ENCODE results near the gene PCDHB12.
"Not testable (repeated sequence)": the region's sequence is repeated elsewhere in the genome, so short reads cannot be mapped to it uniquely, and the experiment has no call there.

Gene PCDHB12

DNA sequence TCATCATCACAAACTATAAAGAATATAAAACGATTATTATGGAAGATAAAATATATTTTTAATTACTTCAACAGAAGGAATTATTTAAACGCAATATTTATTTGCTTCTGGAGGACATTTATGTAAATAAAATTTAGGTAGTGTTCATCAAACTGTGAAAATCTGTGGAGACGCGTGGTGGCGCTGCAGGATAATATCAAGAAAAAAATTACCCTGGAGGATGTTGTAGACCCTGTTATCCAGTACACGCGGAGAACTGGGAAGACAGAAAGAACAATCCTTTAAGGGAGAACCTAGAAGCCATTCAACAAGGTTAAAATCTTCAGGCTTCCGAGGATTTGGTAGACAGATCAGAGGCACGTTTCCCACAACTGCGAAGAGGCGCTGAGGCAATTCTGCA lies at the start of gene PCDHB12:
TSS of gene PCDHB12 (plus strand) at position 242 of the 400 bp plus-strand sequence. CDS start 189 bp downstream, outside the sequence.
- DNase-seq (ENCODE audit: low read depth in 2 of 2) = no peak

DNA sequence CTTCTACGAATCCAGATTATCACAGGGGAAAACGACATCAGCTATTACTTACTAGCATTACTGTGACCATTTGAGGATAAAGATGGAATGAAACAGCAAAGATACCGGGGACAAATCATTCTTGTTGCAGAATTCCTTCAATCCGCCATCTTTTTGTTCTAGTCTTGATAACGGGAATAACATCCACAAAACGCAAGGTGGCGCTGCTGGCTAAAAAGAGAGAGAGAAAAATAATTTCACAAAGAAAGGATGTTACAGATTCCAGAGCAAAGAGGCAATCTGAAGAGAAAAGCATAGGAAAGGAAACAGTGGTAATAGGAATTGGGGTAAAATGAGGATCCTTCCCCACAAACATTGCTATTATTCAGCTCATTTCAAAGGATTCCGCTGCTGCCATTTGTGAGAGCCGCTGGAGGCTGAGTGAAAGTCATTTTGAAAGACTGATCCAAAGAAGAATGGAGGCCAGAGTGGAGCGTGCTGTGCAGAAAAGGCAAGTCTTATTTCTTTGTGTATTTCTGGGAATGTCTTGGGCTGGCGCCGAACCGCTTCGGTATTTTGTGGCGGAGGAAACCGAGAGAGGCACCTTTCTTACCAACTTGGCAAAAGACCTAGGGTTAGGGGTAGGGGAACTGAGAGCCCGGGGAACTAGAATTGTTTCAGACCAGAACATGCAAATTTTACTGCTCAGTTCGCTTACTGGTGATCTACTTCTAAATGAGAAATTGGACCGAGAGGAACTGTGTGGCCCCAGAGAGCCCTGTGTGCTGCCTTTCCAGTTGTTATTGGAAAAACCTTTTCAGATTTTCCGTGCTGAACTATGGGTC lies 35.9 kb upstream of the PCDHB12 start, which contains the start of gene PCDHB7:
TSS of gene PCDHB7 (plus strand) at position 264 of the 824 bp plus-strand sequence. CDS start at position 456, 192 bp downstream.
- no peak for DNase-seq (ENCODE audit: low read depth in 2 of 2)

- not testable (repeated sequence) for DNase-seq (ENCODE audit: low read depth in 2 of 2)
These were observed 34.0 kb upstream of the PCDHB12 start for GRCh38 chr5:141174291-141175104.

DNA sequence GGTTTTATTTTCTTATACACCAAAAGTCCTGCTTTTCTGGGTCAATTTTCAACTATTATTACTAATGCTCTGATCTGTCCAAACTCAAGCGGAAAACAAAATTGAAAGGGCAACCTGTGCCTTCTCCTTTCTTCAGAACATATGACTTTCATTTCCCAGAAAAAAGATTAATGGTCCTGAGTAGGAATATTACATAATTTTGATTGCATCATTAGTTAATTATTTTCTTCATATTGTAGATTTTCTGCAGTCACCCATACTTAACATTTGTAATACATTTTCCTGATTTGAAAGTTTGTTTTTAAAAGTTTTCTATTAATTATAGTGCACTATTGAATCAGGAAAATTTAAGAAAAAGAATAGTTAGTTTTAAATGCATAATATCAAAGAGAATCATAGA lies 32.6 kb upstream of the PCDHB12 start:
- DNase-seq (ENCODE audit: low read depth in 2 of 2) = no peak

- DNase-seq (ENCODE audit: low read depth in 2 of 2) = not testable (repeated sequence)
These were observed 30.8 kb upstream of the PCDHB12 start, which contains the start of gene PCDHB8 for GRCh38 chr5:141177577-141178191. TSS of gene PCDHB8 (plus strand) at chr5:141177790. CDS start at chr5:141178035, 245 bp downstream.

DNA sequence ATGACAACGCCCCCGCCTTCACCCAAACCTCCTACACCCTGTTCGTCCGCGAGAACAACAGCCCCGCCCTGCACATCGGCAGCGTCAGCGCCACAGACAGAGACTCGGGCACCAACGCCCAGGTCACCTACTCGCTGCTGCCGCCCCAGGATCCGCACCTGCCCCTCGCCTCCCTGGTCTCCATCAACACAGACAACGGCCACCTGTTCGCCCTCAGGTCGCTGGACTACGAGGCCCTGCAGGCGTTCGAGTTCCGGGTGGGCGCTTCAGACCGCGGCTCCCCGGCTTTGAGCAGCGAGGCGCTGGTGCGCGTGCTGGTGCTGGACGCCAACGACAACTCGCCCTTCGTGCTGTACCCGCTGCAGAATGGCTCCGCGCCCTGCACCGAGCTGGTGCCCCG lies 29.1 kb upstream of the PCDHB12 start:
- DNase-seq (ENCODE audit: low read depth in 2 of 2) = not testable (repeated sequence)

- DNase-seq (ENCODE audit: low read depth in 2 of 2) = not testable (repeated sequence)
These were observed 28.6 kb upstream of the PCDHB12 start for GRCh38 chr5:141179876-141180275.

- no peak for DNase-seq (ENCODE audit: low read depth in 2 of 2)
These were observed 28.2 kb upstream of the PCDHB12 start for GRCh38 chr5:141180313-141180712.

- DNase-seq (ENCODE audit: low read depth in 2 of 2) = no peak
These were observed 26.3 kb upstream of the PCDHB12 start, which contains the start of gene PCDHB16 for GRCh38 chr5:141182248-141182647. TSS of gene PCDHB16 (plus strand) at chr5:141182387. CDS start at chr5:141182560, 173 bp downstream.

DNA sequence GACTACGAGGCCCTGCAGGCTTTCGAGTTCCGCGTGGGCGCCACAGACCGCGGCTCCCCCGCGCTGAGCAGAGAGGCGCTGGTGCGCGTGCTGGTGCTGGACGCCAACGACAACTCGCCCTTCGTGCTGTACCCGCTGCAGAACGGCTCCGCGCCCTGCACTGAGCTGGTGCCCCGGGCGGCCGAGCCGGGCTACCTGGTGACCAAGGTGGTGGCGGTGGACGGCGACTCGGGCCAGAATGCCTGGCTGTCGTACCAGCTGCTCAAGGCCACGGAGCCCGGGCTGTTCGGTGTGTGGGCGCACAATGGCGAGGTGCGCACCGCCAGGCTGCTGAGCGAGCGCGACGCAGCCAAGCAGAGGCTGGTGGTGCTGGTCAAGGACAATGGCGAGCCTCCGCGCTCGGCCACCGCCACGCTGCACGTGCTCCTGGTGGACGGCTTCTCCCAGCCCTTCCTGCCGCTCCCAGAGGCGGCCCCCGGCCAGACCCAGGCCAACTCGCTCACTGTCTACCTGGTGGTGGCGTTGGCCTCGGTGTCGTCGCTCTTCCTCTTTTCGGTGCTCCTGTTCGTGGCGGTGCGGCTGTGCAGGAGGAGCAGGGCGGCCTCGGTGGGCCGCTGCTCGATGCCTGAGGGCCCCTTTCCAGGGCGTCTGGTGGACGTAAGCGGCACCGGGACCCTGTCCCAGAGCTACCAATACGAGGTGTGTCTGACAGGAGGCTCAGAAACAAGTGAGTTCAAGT lies 24.2 kb upstream of the PCDHB12 start:
- DNase-seq (ENCODE audit: low read depth in 2 of 2) = not testable (repeated sequence)

GRCh38 chr5:141186897-141187512 lies 21.5 kb upstream of the PCDHB12 start, which contains the start of gene PCDHB9:
TSS of gene PCDHB9 (plus strand) at chr5:141187161. CDS start at chr5:141187319, 158 bp downstream.
- DNase-seq (ENCODE audit: low read depth in 2 of 2) = no peak

- not testable (repeated sequence) for DNase-seq (ENCODE audit: low read depth in 2 of 2)
These were observed 19.8 kb upstream of the PCDHB12 start for GRCh38 chr5:141188682-141189081.

DNA sequence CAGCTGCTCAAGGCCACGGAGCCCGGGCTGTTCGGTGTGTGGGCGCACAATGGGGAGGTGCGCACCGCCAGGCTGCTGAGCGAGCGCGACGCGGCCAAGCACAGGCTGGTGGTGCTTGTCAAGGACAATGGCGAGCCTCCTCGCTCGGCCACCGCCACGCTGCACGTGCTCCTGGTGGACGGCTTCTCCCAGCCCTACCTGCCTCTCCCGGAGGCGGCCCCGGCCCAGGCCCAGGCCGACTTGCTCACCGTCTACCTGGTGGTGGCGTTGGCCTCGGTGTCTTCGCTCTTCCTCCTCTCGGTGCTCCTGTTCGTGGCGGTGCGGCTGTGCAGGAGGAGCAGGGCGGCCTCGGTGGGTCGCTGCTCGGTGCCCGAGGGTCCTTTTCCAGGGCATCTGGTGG lies 19.4 kb upstream of the PCDHB12 start:
- DNase-seq (ENCODE audit: low read depth in 2 of 2) = not testable (repeated sequence)

GRCh38 chr5:141192110-141192725 lies 16.3 kb upstream of the PCDHB12 start, which contains the start of gene PCDHB10:
TSS of gene PCDHB10 (plus strand) at chr5:141192353. CDS start at chr5:141192553, 200 bp downstream.
- no peak for DNase-seq (ENCODE audit: low read depth in 2 of 2)

- not testable (repeated sequence) for DNase-seq (ENCODE audit: low read depth in 2 of 2)
These were observed 14.2 kb upstream of the PCDHB12 start for GRCh38 chr5:141194332-141194731.

GRCh38 chr5:141196363-141196762 lies 12.2 kb upstream of the PCDHB12 start:
- DNase-seq (ENCODE audit: low read depth in 2 of 2) = no peak

DNA sequence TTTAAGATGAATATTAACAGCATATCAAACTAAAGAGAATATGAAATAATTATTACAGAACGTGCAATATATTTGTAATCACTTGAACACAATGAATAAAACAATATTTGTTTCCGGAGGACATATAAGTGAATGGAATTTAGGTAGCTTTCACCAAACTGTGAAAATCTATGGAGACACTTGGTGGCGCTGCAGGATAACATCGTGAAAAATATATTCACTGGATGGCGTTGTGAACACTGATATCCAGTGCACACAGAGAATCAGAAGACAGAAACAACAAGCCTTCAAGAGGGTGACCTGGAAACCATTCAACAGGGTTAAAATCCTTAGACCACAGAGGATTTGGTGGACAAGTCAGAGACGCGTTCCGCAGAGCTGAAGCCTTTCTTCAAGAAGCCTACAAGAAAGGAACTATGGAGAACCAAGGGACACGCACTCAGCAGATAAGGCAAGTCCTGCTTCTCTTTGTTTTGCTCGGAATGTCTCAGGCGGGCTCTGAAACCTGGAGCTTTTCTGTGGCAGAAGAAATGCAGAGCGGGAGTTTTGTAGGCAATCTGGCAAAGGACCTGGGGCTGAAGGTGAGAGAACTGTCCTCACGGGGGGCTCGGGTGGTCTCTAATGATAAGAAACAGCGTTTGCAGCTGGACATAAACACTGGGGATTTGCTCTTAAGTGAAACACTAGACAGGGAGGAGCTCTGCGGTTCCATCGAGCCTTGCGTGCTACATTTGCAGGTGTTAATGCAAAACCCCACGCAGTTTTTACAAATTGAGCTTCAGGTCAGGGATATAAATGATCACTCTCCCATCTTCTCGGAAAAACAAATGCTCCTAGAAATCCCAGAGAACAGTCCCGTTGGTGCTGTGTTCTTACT lies 8.9 kb upstream of the PCDHB12 start, which contains the start of gene PCDHB11:
TSS of gene PCDHB11 (plus strand) at position 269 of the 877 bp plus-strand sequence. CDS start at position 417, 148 bp downstream.
- no peak for DNase-seq (ENCODE audit: low read depth in 2 of 2)

- DNase-seq (ENCODE audit: low read depth in 2 of 2) = not testable (repeated sequence)
These were observed 7.4 kb upstream of the PCDHB12 start for GRCh38 chr5:141201126-141201525.

- not testable (repeated sequence) for DNase-seq (ENCODE audit: low read depth in 2 of 2)
These were observed 6.9 kb upstream of the PCDHB12 start for GRCh38 chr5:141201646-141202045.

Measured in stimulated activated CD8-positive, alpha-beta memory T cell treated with anti-CD3 and anti-CD28 coated beads, Interleukin-15, amount 100 ng/mL, for 4 hours (primary cell).